ENCODE measurements around the gene ADGRD2. TPM values are rescaled to one million over a fixed set of nuclear protein-coding genes. Genes with fewer than 3 reads are reported as not detected.

The ADGRD2 gene, protein sequence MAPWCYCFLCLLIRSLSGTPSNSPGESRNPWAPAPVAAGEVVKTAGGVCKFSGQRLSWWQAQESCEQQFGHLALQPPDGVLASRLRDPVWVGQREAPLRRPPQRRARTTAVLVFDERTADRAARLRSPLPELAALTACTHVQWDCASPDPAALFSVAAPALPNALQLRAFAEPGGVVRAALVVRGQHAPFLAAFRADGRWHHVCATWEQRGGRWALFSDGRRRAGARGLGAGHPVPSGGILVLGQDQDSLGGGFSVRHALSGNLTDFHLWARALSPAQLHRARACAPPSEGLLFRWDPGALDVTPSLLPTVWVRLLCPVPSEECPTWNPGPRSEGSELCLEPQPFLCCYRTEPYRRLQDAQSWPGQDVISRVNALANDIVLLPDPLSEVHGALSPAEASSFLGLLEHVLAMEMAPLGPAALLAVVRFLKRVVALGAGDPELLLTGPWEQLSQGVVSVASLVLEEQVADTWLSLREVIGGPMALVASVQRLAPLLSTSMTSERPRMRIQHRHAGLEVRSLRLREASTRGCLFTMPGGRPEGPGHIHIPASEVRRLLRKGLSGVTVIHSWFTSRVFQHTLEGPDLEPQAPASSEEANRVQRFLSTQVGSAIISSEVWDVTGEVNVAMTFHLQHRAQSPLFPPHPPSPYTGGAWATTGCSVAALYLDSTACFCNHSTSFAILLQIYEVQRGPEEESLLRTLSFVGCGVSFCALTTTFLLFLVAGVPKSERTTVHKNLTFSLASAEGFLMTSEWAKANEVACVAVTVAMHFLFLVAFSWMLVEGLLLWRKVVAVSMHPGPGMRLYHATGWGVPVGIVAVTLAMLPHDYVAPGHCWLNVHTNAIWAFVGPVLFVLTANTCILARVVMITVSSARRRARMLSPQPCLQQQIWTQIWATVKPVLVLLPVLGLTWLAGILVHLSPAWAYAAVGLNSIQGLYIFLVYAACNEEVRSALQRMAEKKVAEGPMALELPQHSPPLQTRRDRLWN
- total RNA-seq, result not detected in 2 replicates

DNA sequence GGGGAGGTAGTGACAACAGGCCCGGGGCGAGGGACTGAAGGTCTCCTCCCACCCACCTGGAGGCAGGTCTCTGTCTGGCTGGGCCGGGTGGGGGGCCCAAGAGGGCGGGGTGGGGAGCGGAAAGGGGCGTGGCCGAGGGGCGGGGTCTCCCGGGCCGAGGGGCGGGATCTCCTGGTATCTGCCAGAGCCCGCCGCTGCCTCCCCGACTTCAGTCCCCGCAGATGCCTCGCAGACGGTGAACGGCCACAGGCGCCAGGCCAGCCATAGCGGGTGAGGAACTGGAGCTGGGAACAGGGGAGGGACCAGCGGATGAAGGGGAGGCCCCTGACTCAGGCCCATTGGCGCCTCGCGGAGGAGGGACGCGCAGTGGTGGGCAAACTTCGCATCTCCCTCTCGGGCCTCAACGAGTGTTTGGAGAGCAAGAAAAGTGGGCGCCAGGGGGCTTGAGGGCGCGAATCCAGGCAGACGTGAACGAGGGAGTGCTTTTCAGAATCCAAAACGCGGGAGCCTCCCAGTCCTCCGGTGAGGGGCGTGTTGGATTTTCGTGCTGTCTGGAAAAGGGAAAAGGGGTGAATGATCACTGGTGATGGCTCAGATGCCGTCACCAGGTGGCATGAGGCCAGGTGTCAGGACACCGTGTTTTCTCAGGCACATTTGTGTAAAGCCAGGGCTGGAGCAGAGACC, at the start of gene ADGRD2:
Gene ADGRD2 (plus strand): TSS at position 211 of the 684 bp plus-strand sequence. CDS start 1,216 bp downstream, outside the sequence.

GRCh38 chr9:124415102-124415851, 35.0 kb upstream of the ADGRD2 start, which contains the start of gene PSMB7:
Gene PSMB7 (minus strand): TSS chr9:124415442. CDS start chr9:124415425, 17 bp downstream.

GRCh38 chr9:124506931-124507879, 57.0 kb downstream of the ADGRD2 start, which contains the start of gene NR5A1:
Gene NR5A1 (minus strand): TSS chr9:124507399. CDS start chr9:124503395, 4,004 bp downstream.

Other genes with a start within 250 kb of the ADGRD2 start
- 29.5 and 32.0 TPM in 2 replicates for gene NEK6, start 192.5 kb upstream of the ADGRD2 start, total RNA-seq
- gene PSMB7, start 35.0 kb upstream of the ADGRD2 start, total RNA-seq, result 315 and 387 TPM in 2 replicates
- not detected in 2 replicates for gene NR5A1, start 56.9 kb downstream of the ADGRD2 start, total RNA-seq